Smooth muscle cell (in vitro differentiated cells): ENCODE measurements around the gene MRFAP1L1. TPM values are rescaled to one million over a fixed set of nuclear protein-coding genes. Genes with fewer than 3 reads are reported as not detected.

Experiments
- DNase-seq: peaks from one replicate; lab custom pipeline; 2025; ENCODE audit not compliant: unreplicated experiment; lab: John Stamatoyannopoulos, UW
- H2AFZ ChIP-seq: fragments of 200-600 bp; sonication (generic); 2 replicates; pipeline ENCODE4 v1.6.0; 2016; ENCODE audit warnings: antibody characterized with exemption, low read depth, mild to moderate bottlenecking
- H3F3A ChIP-seq: fragments of 200-600 bp; sonication (generic); 2 replicates; pipeline ENCODE4 v1.6.0; 2017; ENCODE audit warnings: antibody characterized with exemption, low read depth
- H3K27ac ChIP-seq: fragments of 200-600 bp; sonication (generic); 2 replicates; pipeline ENCODE4 v1.5.1; 2016; ENCODE audit warnings: low read depth, mild to moderate bottlenecking
- H3K27me3 ChIP-seq: fragments of 200-600 bp; sonication (generic); 2 replicates; pipeline ENCODE4 v1.6.1; 2016; ENCODE audit warnings: low read depth, mild to moderate bottlenecking
- H3K36me3 ChIP-seq: fragments of 200-600 bp; sonication (generic); 2 replicates; pipeline ENCODE4 v1.5.1; 2016; ENCODE audit warnings: low read depth
- H3K4me1 ChIP-seq: fragments of 200-600 bp; sonication (generic); 2 replicates; pipeline ENCODE4 v1.5.1; 2016; ENCODE audit warnings: low read depth
- H3K4me2 ChIP-seq: fragments of 200-600 bp; sonication (generic); 2 replicates; pipeline ENCODE4 v1.6.0; 2016; ENCODE audit warnings: mild to moderate bottlenecking
- H3K4me3 ChIP-seq: fragments of 200-600 bp; sonication (generic); 2 replicates; pipeline ENCODE4 v1.5.1; 2016; ENCODE audit warnings: mild to moderate bottlenecking
- H3K79me2 ChIP-seq: fragments of 200-600 bp; sonication (generic); 2 replicates; pipeline ENCODE4 v1.6.0; 2016; ENCODE audit warnings: low read depth, mild to moderate bottlenecking
- H3K9ac ChIP-seq: fragments of 200-600 bp; sonication (generic); 2 replicates; pipeline ENCODE4 v1.6.0; 2016; ENCODE audit warnings: low read depth
- H3K9me3 ChIP-seq: fragments of 200-600 bp; sonication (generic); replicated peaks from 2 replicates; pipeline ENCODE4 v1.5.1; 2016; ENCODE audit warnings: low read depth
- H4K20me1 ChIP-seq: fragments of 200-600 bp; sonication (generic); 2 replicates; pipeline ENCODE4 v1.6.0; 2016; ENCODE audit warnings: low read depth
- WGBS: methylation state at CpG from one replicate; pipeline ENCODE4 v1.1.7; 2016; ENCODE audit warnings: low lambda C conversion rate; 5-methylcytosine and 5-hydroxymethylcytosine counted together
- polyA plus RNA-seq: library from polyadenylated mRNA; unstranded; fragments of >200 nt; fragmentation: Nextera tagmentation; extraction: Ambion mirVana; gene quantifications from 2 replicates; pipeline ENCODE4 v1.2.1, GENCODE V29; 2016
- total RNA-seq: library from RNA; depleted of rRNA; stranded (reverse); fragments of >200 nt; gene quantifications from 2 replicates; pipeline ENCODE4 v1.2.3, GENCODE V29; 2014
- TF ChIP-seq, protein P1 (sequence below): fragments of 200-600 bp; sonication (generic); IDR thresholded peaks from 2 replicates; pipeline ENCODE4 v1.5.1; 2017; ENCODE audit warnings: borderline replicate concordance, mild to moderate bottlenecking, antibody characterized with exemption; ENCODE audit not compliant: insufficient read depth, poor library complexity, severe bottlenecking

Gene MRFAP1L1
- total and polyA plus RNA-seq, 2 experiments from 2014 or later, result 48.9 to 67.1 TPM

DNA sequence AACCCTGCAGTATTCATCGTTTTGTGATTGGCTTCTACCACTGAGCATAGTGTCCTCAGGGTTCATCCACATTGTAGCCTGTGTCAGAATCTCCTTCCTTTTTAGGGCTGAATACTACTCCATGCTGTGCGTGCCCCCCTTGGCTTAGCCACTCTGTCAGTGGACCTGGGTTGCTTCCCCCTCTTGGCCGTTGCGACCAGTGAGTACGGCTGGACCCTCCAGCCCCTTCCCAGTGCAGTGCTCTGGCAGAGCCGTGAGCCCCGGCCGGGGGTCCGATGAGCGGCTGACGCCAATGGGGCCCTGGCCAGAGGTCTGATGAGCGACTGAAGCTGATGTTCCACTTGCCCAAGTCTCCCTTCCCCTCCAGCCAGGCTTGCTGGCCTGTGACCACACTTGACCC, 13.2 kb upstream of the MRFAP1L1 start:
- Histone ChIP-seq H3K9ac (no peak overlapping the region), H3K27ac (no peak overlapping the region), H3K27me3 (no peaks in the 10 kb centered on the region), H3K4me2 (no peak overlapping the region), H3K79me2 (peaks cover 6% of the 10 kb centered on the region), H3K9me3 (no peaks in the 10 kb centered on the region), H3K36me3 (no peaks in the 10 kb centered on the region), H3K4me3 (no peak overlapping the region), H4K20me1 (peaks cover 7% of the 10 kb centered on the region), H3F3A (peaks cover 10% of the 10 kb centered on the region), H3K4me1 (peaks cover 14% of the 10 kb centered on the region), H2AFZ (no peak overlapping the region)
- WGBS, result over 99% methylated on average over 12 of the region's 12 CpGs
- TF ChIP-seq, protein P1, sequence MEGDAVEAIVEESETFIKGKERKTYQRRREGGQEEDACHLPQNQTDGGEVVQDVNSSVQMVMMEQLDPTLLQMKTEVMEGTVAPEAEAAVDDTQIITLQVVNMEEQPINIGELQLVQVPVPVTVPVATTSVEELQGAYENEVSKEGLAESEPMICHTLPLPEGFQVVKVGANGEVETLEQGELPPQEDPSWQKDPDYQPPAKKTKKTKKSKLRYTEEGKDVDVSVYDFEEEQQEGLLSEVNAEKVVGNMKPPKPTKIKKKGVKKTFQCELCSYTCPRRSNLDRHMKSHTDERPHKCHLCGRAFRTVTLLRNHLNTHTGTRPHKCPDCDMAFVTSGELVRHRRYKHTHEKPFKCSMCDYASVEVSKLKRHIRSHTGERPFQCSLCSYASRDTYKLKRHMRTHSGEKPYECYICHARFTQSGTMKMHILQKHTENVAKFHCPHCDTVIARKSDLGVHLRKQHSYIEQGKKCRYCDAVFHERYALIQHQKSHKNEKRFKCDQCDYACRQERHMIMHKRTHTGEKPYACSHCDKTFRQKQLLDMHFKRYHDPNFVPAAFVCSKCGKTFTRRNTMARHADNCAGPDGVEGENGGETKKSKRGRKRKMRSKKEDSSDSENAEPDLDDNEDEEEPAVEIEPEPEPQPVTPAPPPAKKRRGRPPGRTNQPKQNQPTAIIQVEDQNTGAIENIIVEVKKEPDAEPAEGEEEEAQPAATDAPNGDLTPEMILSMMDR, result no peak
- no peak for DNase-seq

DNA sequence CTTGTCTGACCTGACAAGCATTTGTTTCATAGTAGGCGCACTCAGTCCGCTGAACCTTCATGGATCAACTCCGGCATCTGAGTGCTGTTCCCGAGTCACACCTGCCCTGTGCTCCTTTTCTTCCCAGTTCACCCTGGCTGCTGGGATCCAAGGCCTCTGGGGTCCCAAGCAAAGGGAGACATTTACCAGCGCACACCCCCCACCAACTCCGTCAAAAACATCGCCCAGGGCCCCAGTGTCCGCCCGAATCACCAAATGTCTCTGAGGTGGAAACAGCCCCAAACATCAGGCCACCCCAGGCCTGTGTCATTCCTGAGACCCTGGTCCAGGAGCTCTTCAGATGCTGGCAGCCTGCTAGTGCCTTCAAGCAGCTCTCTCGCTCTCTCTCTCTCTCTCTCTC, 11.5 kb upstream of the MRFAP1L1 start:
- peaks cover 10% of the 10 kb centered on the region for H3F3A ChIP-seq
- 98% methylated on average over 10 of the region's 10 CpGs for WGBS
- H4K20me1 ChIP-seq, result peaks cover 17% of the 10 kb centered on the region

DNA sequence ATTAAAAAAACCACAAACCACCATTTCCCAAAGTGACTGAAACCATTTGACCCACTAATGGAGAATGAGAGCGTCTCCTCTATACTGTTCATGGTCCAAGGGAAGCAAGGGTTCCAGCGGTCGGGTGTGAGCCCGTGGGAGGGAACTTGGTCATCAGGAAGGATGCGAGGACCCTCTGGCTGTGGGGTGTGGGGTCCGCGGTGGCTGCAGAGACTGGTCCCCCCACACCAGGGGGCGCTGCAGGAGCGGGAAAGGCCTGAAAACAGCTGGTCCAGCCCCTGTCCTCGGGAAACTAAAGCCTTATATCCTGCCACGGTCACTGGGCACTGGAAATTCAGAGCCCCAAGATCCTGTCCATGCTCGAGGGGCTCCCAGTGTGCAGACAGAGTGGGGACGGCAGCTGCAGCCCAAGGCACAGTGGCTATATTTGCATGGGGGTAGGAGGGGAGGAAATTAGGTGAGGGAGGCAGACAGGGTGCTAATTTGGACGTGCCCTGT, 10.6 kb upstream of the MRFAP1L1 start:
- peaks cover 10% of the 10 kb centered on the region for H3F3A ChIP-seq
- H4K20me1 ChIP-seq, result peaks cover 17% of the 10 kb centered on the region
- no peaks in the 10 kb centered on the region for H3K27me3 ChIP-seq
- H2AFZ ChIP-seq, result no peak overlapping the region
- TF ChIP-seq, protein P1, result peak; percentile 99
- H3K4me2 ChIP-seq, result peak overlapping the region; percentile 82
- peaks cover 23% of the 10 kb centered on the region for H3K79me2 ChIP-seq
- H3K27ac ChIP-seq, result no peak overlapping the region
- H3K9me3 ChIP-seq, result no peaks in the 10 kb centered on the region
- H3K4me3 ChIP-seq, result no peak overlapping the region
- 9% methylated on average over 13 of the region's 14 CpGs for WGBS
- no peaks in the 10 kb centered on the region for H3K36me3 ChIP-seq
- peaks cover 15% of the 10 kb centered on the region for H3K4me1 ChIP-seq
- DNase-seq, result peak; percentile 71
- no peak overlapping the region for H3K9ac ChIP-seq

More for the DNA sequence above, 11.5 kb upstream of the MRFAP1L1 start:
- no peak for DNase-seq
- Histone ChIP-seq H3K36me3 (no peaks in the 10 kb centered on the region), H3K4me3 (no peak overlapping the region), H3K4me1 (peaks cover 15% of the 10 kb centered on the region), H2AFZ (no peak overlapping the region), H3K9ac (no peak overlapping the region), H3K79me2 (peaks cover 23% of the 10 kb centered on the region), H3K4me2 (no peak overlapping the region), H3K9me3 (no peaks in the 10 kb centered on the region), H3K27me3 (no peaks in the 10 kb centered on the region), H3K27ac (no peak overlapping the region)
- TF ChIP-seq, protein P1, result no peak

DNA sequence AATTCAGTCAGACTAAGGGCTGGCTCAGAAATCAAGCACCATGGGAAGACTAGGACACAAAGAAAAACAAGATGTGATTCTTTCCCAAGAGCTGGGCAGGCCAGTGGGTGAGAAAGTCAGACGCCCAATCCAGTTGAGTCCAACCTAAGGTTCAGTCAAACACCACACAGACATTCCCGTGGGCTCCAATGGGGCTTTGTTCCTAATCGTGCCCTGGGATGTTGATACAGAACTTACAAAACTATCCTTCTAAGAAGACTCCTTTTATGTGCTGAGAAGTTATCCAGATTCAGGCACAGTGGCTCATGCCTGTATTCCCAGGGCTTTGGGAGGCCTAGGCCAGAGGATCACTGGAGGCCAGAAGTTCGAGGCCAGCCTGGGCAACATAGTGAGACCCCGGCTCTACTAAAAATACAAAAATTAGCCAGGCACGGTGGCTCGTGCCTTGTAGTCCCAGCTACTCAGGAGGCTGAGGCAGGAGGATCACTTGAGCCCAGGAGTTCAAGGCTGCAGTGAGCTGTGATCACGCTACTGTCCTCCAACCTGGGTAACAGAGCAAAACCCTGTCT, 10.0 kb upstream of the MRFAP1L1 start:
- 82% methylated on average over 8 of the region's 8 CpGs for WGBS
- Histone ChIP-seq H3K9ac (no peak overlapping the region), H3K9me3 (no peaks in the 10 kb centered on the region), H3F3A (peaks cover 10% of the 10 kb centered on the region), H3K79me2 (peaks cover 23% of the 10 kb centered on the region), H3K4me3 (no peak overlapping the region), H3K27ac (no peak overlapping the region), H3K4me2 (peak overlapping the region; percentile 82), H3K4me1 (peaks cover 9% of the 10 kb centered on the region), H2AFZ (no peak overlapping the region), H3K36me3 (no peaks in the 10 kb centered on the region), H3K27me3 (no peaks in the 10 kb centered on the region), H4K20me1 (peaks cover 17% of the 10 kb centered on the region)
- TF ChIP-seq, protein P1, result no peak
- DNase-seq, result no peak
